Gastroesophageal sphincter (tissue), 4 donors: Measurements from ENCODE around the gene USP12. TPM values are rescaled to one million over a fixed set of nuclear protein-coding genes. Genes with fewer than 3 reads are reported as not detected.

Experiments used
- ATAC-seq: fragments of 150-250 bp; one replicate; pipeline ENCODE4 v1.9.1; 2016; ENCODE audit warnings: mild to moderate bottlenecking, moderate library complexity
- H3K27ac ChIP-seq, 4 donors: fragments of 200-600 bp; sonication (generic) in 3 of 4; 1 replicate in 3 of 4; 2 replicates in 1 of 4; pipeline ENCODE4 v1.5.1; 2016 to 2019
- H3K27me3 ChIP-seq: fragments of 200-600 bp; sonication (generic); one replicate; pipeline ENCODE4 v1.5.1; 2019
- H3K36me3 ChIP-seq, 2 donors: fragments of 200-600 bp; sonication (generic); one replicate each; pipeline ENCODE4 v1.5.1; 2019; ENCODE audit warnings: control low read depth in 1 of 2
- H3K4me1 ChIP-seq, 3 donors: fragments of 200-600 bp; sonication (generic); 1 replicate in 2 of 3; 2 replicates in 1 of 3; pipeline ENCODE4 v1.5.1; 2016 to 2019; ENCODE audit warnings: control low read depth in 2 of 3
- H3K4me3 ChIP-seq, 2 donors: fragments of 200-600 bp; sonication (generic); one replicate each; pipeline ENCODE4 v1.5.1; 2019; ENCODE audit warnings: mild to moderate bottlenecking in 1 of 2, moderate library complexity in 1 of 2
- H3K9me3 ChIP-seq, 3 donors: fragments of 200-600 bp; sonication (generic); one replicate each; pipeline ENCODE4 v1.5.1; 2017 to 2019; ENCODE audit warnings: control low read depth in 2 of 3
- EP300 ChIP-seq: sonication (generic); formaldehyde crosslinking; IDR thresholded peaks from one replicate; pipeline ENCODE4 v1.6.1; 2017; ENCODE audit warnings: antibody characterized with exemption, mild to moderate bottlenecking
- POLR2A ChIP-seq, 2 donors: fragments of 450-650 bp; IDR thresholded peaks; one replicate each; pipeline ENCODE4 v1.6.1; 2017; ENCODE audit warnings: antibody characterized with exemption in 2 of 2, mild to moderate bottlenecking in 2 of 2, moderate library complexity in 1 of 2
- POLR2AphosphoS5 ChIP-seq: sonication (generic); formaldehyde crosslinking; IDR thresholded peaks from one replicate; pipeline ENCODE4 v1.6.1; 2017; ENCODE audit warnings: antibody characterized with exemption
- WGBS, 2 donors: methylation state at CpG; one replicate each; pipeline ENCODE4 v1.1.5; 2018; ENCODE audit warnings: low coverage in 1 of 2; 5-methylcytosine and 5-hydroxymethylcytosine counted together
- total RNA-seq, 4 donors: library from RNA; depleted of rRNA; stranded (reverse); fragments of >200 nt; gene quantifications; one replicate each; pipeline ENCODE4 v1.1.0, GENCODE V29; 2016
- TF ChIP-seq, protein P1 (sequence below), 4 experiments: fragments of 200-600 bp in 2 of 4; fragments of 450-650 bp in 2 of 4; sonication (generic) in 1 of 4; IDR thresholded peaks; one replicate each; pipeline ENCODE4 v1.5.1; 2017 to 2019; ENCODE audit warnings: antibody characterized with exemption in 4 of 4, mild to moderate bottlenecking in 2 of 4, moderate library complexity in 2 of 4

USP12 gene
- total RNA-seq, 4 donors from 2014 or later, result 55.7 to 116 (median 78.8) TPM

DNA sequence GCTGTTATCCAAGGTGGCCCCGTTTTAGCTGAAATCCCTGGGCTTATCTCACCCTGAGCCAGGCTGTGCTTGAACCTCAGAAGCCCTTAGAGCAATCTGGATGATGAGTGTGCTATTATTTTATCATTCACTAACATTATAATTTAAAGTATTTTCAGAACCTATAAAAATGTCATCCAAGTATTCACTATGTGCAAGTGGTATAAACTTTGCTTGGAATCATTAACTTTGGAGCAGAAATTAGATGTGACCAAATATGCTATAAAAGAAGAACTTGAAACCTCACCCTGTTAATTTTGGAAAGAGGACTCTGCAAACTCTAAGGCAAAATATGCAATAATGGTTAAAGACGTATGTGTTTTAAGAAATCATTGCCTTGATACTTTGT is 147.5 kb downstream of the USP12 start:
- no peak for ATAC-seq
- H3K27ac ChIP-seq, result peak overlapping the region; percentile 74 to 82 (median 81)
- H3K36me3 ChIP-seq, result no peaks in the 10 kb centered on the region
- TF ChIP-seq POLR2AphosphoS5 (no peak), POLR2A (IDR thresholded peaks at IDR 0.05) (no peak), EP300 (no peak)
- TF ChIP-seq, protein P1, sequence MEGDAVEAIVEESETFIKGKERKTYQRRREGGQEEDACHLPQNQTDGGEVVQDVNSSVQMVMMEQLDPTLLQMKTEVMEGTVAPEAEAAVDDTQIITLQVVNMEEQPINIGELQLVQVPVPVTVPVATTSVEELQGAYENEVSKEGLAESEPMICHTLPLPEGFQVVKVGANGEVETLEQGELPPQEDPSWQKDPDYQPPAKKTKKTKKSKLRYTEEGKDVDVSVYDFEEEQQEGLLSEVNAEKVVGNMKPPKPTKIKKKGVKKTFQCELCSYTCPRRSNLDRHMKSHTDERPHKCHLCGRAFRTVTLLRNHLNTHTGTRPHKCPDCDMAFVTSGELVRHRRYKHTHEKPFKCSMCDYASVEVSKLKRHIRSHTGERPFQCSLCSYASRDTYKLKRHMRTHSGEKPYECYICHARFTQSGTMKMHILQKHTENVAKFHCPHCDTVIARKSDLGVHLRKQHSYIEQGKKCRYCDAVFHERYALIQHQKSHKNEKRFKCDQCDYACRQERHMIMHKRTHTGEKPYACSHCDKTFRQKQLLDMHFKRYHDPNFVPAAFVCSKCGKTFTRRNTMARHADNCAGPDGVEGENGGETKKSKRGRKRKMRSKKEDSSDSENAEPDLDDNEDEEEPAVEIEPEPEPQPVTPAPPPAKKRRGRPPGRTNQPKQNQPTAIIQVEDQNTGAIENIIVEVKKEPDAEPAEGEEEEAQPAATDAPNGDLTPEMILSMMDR (IDR thresholded peaks at IDR 0.05), result no peak
- 40 to 48% methylated on average over 2 of the region's 2 CpGs for WGBS, 2 donors
- no peak overlapping the region for H3K4me3 ChIP-seq
- H3K27me3 ChIP-seq, result no peaks in the 10 kb centered on the region
- H3K9me3 ChIP-seq, result no peaks in the 10 kb centered on the region
- peaks cover 0 to 71% (median 8%) of the 10 kb centered on the region in 3 donors for H3K4me1 ChIP-seq

DNA sequence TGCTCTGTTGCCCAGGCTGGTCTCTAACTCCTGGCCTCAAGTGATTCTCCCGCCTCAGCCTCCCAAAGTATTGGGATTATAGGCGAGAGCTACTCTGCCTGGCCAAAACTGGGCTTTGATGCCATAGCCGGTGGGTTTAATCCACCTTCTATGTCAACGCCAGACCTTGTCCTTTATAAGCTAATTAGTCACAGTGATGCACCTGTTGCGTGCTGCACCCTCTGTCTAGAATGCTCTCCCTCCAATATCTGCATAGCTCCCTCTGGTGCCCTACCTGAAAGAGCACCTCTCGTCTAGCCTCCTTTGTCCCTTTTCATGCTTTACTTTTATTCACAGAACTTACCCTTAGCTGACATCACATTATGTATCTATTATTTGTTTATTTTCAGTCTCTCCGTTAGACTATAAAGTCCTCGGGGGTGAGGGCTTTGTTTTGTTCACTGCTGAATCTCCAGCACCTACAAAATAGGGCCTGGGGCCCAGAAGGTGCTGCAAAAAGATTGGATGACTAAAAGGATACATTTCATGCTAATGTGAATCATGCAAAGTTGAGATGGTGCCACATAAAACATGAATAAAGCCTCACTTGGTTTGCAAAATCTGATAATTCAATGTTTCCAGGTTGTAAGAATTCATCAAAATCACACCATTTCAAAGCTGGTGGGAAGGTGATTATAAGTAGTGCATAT is 148.1 kb downstream of the USP12 start:
- H3K4me1 ChIP-seq, result peaks cover 0 to 76% (median 12%) of the 10 kb centered on the region in 3 donors
- no peak for ATAC-seq
- TF ChIP-seq POLR2AphosphoS5 (no peak), EP300 (no peak), POLR2A (IDR thresholded peaks at IDR 0.05) (no peak)
- TF ChIP-seq, protein P1 (IDR thresholded peaks at IDR 0.05), result no peak
- WGBS, 2 donors, result 50 to 68% methylated on average over 6 to 7 of the region's 8 CpGs
- H3K9me3 ChIP-seq, result no peaks in the 10 kb centered on the region
- peak overlapping the region; percentile 74 to 82 (median 81) for H3K27ac ChIP-seq
- H3K4me3 ChIP-seq, result no peak overlapping the region
- H3K27me3 ChIP-seq, result no peaks in the 10 kb centered on the region
- no peaks in the 10 kb centered on the region for H3K36me3 ChIP-seq

DNA sequence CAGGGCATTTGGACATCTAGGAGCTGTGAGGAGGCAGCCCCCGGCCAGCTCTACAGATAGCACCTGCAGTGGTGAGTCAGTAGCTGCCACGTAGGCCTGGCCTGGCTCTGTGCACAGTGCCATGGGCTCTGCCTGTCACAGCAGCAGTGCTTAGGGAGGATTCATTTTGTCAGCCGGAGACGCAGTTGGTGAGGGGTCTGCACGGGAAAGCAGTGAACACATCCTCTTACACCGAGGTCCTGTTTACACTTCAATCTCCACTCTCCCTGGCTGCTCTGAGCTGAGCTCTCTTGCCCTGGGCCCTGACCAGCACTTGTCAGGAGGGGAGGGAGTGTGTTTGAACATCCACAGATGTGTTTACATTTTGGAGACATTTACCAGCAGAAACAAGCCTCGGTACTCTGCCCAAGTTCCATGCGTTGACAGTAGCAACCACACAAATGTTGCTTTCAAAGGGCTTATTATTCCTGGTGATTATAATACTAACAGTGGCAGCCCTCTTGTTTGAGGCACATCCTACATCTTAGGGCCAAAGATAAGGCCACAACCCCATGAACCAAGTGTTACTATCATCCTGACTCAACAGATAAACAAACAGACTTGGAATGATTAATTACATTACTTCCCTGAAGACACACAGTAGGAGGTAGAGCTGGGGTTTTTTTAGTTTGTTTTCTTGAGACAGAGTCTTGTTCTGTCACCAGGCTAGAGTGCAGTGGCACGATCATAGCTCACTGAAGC is 148.9 kb downstream of the USP12 start:
- Histone ChIP-seq H3K4me1 (peaks cover 0 to 75% (median 13%) of the 10 kb centered on the region in 3 donors), H3K4me3 (no peak overlapping the region), H3K27ac (peak overlapping the region; percentile 74 to 82 (median 81)), H3K27me3 (no peaks in the 10 kb centered on the region), H3K36me3 (no peaks in the 10 kb centered on the region), H3K9me3 (no peaks in the 10 kb centered on the region)
- whole genome bisulfite sequencing, 2 donors, result 6 to 10% methylated on average over 2 to 5 of the region's 9 CpGs
- TF ChIP-seq EP300 (no peak), POLR2AphosphoS5 (peak; percentile 96)
- ATAC-seq, result peak; percentile 73

DNA sequence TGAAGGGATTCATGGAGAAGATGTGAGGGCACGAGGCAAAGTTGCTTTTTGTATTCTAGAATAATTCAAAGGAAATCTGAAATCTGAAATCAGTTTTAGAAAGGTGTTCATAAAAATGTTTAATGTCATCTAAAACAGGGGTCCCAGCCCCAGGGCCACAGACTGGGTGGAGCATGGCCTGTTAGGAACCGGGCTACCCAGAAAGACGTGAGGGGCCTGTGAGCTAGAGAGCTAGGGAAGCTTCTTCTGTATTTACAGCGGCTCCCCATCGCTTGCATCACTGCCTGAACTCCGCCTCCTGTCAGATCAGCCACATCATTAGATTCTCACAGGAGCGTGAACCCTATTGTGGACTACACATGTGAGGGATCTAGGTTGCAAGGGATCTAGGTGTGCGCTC is 151.2 kb downstream of the USP12 start:
- no peaks in the 10 kb centered on the region for H3K36me3 ChIP-seq

DNA sequence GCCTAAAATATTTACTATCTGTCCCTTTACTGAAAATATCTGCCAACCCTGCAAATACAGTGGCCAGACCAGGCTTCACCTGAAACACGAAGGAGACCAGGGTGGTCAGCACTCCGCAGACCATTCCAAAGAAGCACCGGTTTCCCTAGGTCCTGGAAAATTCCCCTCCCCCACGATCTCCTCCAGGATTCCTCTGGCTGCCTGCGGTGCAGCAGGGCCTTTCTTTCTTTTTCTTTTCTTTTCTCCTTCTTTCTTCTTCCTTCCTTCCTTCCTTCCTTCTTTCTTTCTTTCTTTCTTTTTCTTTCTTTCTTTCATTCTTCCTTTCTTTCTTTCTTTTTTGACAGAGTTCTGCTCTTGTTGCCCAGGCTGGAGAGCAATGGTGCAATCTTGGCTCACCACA is 152.7 kb downstream of the USP12 start:
- peaks cover 0 to 67% (median 13%) of the 10 kb centered on the region in 3 donors for H3K4me1 ChIP-seq
- ATAC-seq, result no peak
- no peaks in the 10 kb centered on the region for H3K27me3 ChIP-seq
- H3K36me3 ChIP-seq, result no peaks in the 10 kb centered on the region
- 40 to 65% methylated on average over 4 to 5 of the region's 5 CpGs for WGBS, 2 donors
- peak overlapping the region in 2 of 4 donors; percentile 1 to 26 for H3K27ac ChIP-seq
- H3K4me3 ChIP-seq, result no peak overlapping the region
- no peak for TF ChIP-seq POLR2AphosphoS5
- no peak for TF ChIP-seq EP300
- TF ChIP-seq, protein P1 (IDR thresholded peaks at IDR 0.05), result no peak
- no peak for TF ChIP-seq POLR2A (IDR thresholded peaks at IDR 0.05)
- H3K9me3 ChIP-seq, result no peaks in the 10 kb centered on the region

More for the DNA sequence above, 151.2 kb downstream of the USP12 start:
- 95% methylated on average over 8 of the region's 8 CpGs; no CpG with 5 or more reads in 1 of the 2 donors for WGBS, 2 donors
- no peak for ATAC-seq
- Histone ChIP-seq H3K27ac (peak overlapping the region in 2 of 4 donors; percentile 81 to 82), H3K9me3 (no peaks in the 10 kb centered on the region), H3K4me1 (peaks cover 0 to 67% (median 13%) of the 10 kb centered on the region in 3 donors), H3K4me3 (no peak overlapping the region), H3K27me3 (no peaks in the 10 kb centered on the region)
- no peak for TF ChIP-seq POLR2A (IDR thresholded peaks at IDR 0.05)
- no peak for TF ChIP-seq EP300
- no peak for TF ChIP-seq POLR2AphosphoS5
- TF ChIP-seq, protein P1 (IDR thresholded peaks at IDR 0.05), result no peak
